ENCODE results near the gene TIMM13. TPM values are rescaled to one million over a fixed set of nuclear protein-coding genes. Genes with fewer than 3 reads are reported as not detected.
A peak's percentile ranks its signal among the peaks of the same experiment; 100 is the strongest.

TIMM13 gene
- total and polyA plus RNA-seq, 9 of the 15 experiments (the other 6 are each of a cell fraction or from before 2014, with no cell fraction given), result 17.6 to 215 (median 71.8) TPM

- TF ChIP-seq CBX1 (IDR thresholded peaks at IDR 0.05; ENCODE audit: low read depth), result no peak
- no peak for TF ChIP-seq BCLAF1 (IDR thresholded peaks at IDR 0.05; ENCODE audit: borderline replicate concordance in 1 of 2, control insufficient read depth in 1 of 2, low read depth in 2 of 2, low read length in 1 of 2)
- TF ChIP-seq BRCA1 (IDR thresholded peaks at IDR 0.05), result no peak
- TF ChIP-seq BRCA1 (CRISPR knock-in tag; IDR thresholded peaks at IDR 0.05), result no peak
- TF ChIP-seq ADNP (tag; IDR thresholded peaks at IDR 0.05), result no peak
- peak; percentile 44; the same call in 1 of the 2 replicates for TF ChIP-seq ZNF740 (CRISPR knock-in tag; IDR thresholded peaks at IDR 0.05)
- TF ChIP-seq ZNF740 (tag; IDR thresholded peaks at IDR 0.05), result 0 out of 4 replicates have a peak, but pooled peaks of 1 of the 2 experiments have one; percentile 26
- no peak for TF ChIP-seq VEZF1 (CRISPR knock-in tag; IDR thresholded peaks at IDR 0.05)
- TF ChIP-seq RAD21 (CRISPR knock-in tag; conservative IDR thresholded peaks at IDR 0.05 in 1 of 2, IDR thresholded peaks at IDR 0.05 in 1 of 2), result no peak
- no peak for TF ChIP-seq RCOR1 (IDR thresholded peaks at IDR 0.05; ENCODE audit: borderline replicate concordance in 1 of 2, low read depth in 2 of 2, low read length in 2 of 2)
Observed at GRCh38 chr19:2415973-2416319, 11.4 kb downstream of the TIMM13 start (continued).

Measured in K562 (cell line).